Measurements from ENCODE around the gene HTR2B. TPM values are rescaled to one million over a fixed set of nuclear protein-coding genes. Genes with fewer than 3 reads are reported as not detected.

Gene HTR2B
- total RNA-seq, 1 experiment from 2014 or later = not detected

GRCh38 chr2:231129216-231129615 lies 4.4 kb upstream of the HTR2B start:
- no peaks in the 10 kb centered on the region for H3K4me1 ChIP-seq (ENCODE audit: control insufficient read depth in 1 of 2, insufficient read depth in 2 of 2, low read length in 2 of 2)

GRCh38 chr2:231128541-231128940 lies 3.7 kb upstream of the HTR2B start:
- H4K20me1 ChIP-seq (ENCODE audit: insufficient read depth) = peaks cover 4% of the 10 kb centered on the region; the same call in 1 of the 2 replicates
- DNase-seq (ENCODE audit: low read depth, low spot score) (no peak), ATAC-seq (no peak)
- H3K9ac ChIP-seq (ENCODE audit: low read length) = no peak overlapping the region
- no peak overlapping the region for H3K4me3 ChIP-seq (replicated peaks in 1 of 2; ENCODE audit: low read depth in 1 of 2, low read length in 2 of 2)
- no peak overlapping the region for H2AFZ ChIP-seq (ENCODE audit: low read depth, low read length, poor library complexity, severe bottlenecking)
- TF ChIP-seq RAD21 (IDR thresholded peaks at IDR 0.05; ENCODE audit: low read depth) (no peak), CEBPB (IDR thresholded peaks at IDR 0.05; ENCODE audit: low read depth) (no peak), SP1 (IDR thresholded peaks at IDR 0.05; ENCODE audit: low read depth) (no peak), JUND (IDR thresholded peaks at IDR 0.05) (no peak), FOSL1 (IDR thresholded peaks at IDR 0.05; ENCODE audit: low read depth) (no peak)
- H3K4me2 ChIP-seq (ENCODE audit: low read length) = no peak overlapping the region
- peaks cover 39% of the 10 kb centered on the region for H3K79me2 ChIP-seq (ENCODE audit: insufficient read depth, low read length)
- no peaks in the 10 kb centered on the region for H3K4me1 ChIP-seq (ENCODE audit: control insufficient read depth in 1 of 2, insufficient read depth in 2 of 2, low read length in 2 of 2)
- intact Hi-C loops (cut with micrococcal nuclease) = no loop called here
- no peaks in the 10 kb centered on the region for H3K9me2 ChIP-seq (ENCODE audit: insufficient read depth)
- ChIA-PET CTCF (no interaction called here), RAD21 (ENCODE audit: low non-redundant PET in 1 of 2, low total read pairs in 2 of 2, uncharacterized antibody in 2 of 2, unreplicated experiment in 2 of 2) (no interaction called here), POLR2A (interaction anchor here (1.5 kb wide), 1 partner anchor 16 kb away, joined by 3 read pairs; no protein-coding TSS in a partner anchor)
- no peaks in the 10 kb centered on the region for H3K9me3 ChIP-seq (ENCODE audit: control insufficient read depth in 1 of 2, insufficient read depth in 1 of 2, low read depth in 1 of 2, low read length in 2 of 2)
- H3K36me3 ChIP-seq (ENCODE audit: control insufficient read depth in 1 of 2, insufficient read depth in 2 of 2, low read length in 2 of 2) = no peaks in the 10 kb centered on the region
- BruUV-seq (replicated peaks) = no TSS peak
- no peaks in the 10 kb centered on the region for H3K27me3 ChIP-seq (ENCODE audit: insufficient read depth, low read length)
- no peak overlapping the region for H3K27ac ChIP-seq (ENCODE audit: low read depth, low read length)

More at GRCh38 chr2:231129216-231129615, 4.4 kb upstream of the HTR2B start:
- no peak for DNase-seq (ENCODE audit: low read depth, low spot score)
- H3K27me3 ChIP-seq (ENCODE audit: insufficient read depth, low read length) = no peaks in the 10 kb centered on the region
- H3K9me3 ChIP-seq (ENCODE audit: control insufficient read depth in 1 of 2, insufficient read depth in 1 of 2, low read depth in 1 of 2, low read length in 2 of 2) = no peaks in the 10 kb centered on the region
- intact Hi-C loops (cut with micrococcal nuclease) = no loop called here
- ChIA-PET POLR2A (interaction anchor here (1.5 kb wide), 1 partner anchor 17 kb away, joined by 3 read pairs; no protein-coding TSS in a partner anchor), CTCF (interaction anchor here (0.9 kb wide), 1 partner anchor 12 kb away, joined by 3 read pairs; no protein-coding TSS in a partner anchor), RAD21 (ENCODE audit: low non-redundant PET in 1 of 2, low total read pairs in 2 of 2, uncharacterized antibody in 2 of 2, unreplicated experiment in 2 of 2) (no interaction called here)
- BruUV-seq (replicated peaks) = no TSS peak
- no peak for ATAC-seq
- no peak overlapping the region for H2AFZ ChIP-seq (ENCODE audit: low read depth, low read length, poor library complexity, severe bottlenecking)
- no peak for TF ChIP-seq FOSL1 (IDR thresholded peaks at IDR 0.05; ENCODE audit: low read depth)
- TF ChIP-seq EZH2phosphoT487 (IDR thresholded peaks at IDR 0.05; ENCODE audit: borderline replicate concordance) = no peak
- no peak for TF ChIP-seq ELF1 (IDR thresholded peaks at IDR 0.05; ENCODE audit: borderline replicate concordance, low read depth)
- TF ChIP-seq ZNF274 (IDR thresholded peaks at IDR 0.05; ENCODE audit: low read depth, low read length) = no peak
- TF ChIP-seq SIN3A (IDR thresholded peaks at IDR 0.05; ENCODE audit: low read depth) = no peak
- no peak for TF ChIP-seq ZBTB33 (IDR thresholded peaks at IDR 0.05; ENCODE audit: extremely low read depth, insufficient replicate concordance, low read length)
- no peak for TF ChIP-seq SRF (IDR thresholded peaks at IDR 0.05; ENCODE audit: low read depth)
- no peak overlapping the region for H3K27ac ChIP-seq (ENCODE audit: low read depth, low read length)
- H3K9ac ChIP-seq (ENCODE audit: low read length) = no peak overlapping the region
- H3K4me3 ChIP-seq (replicated peaks in 1 of 2; ENCODE audit: low read depth in 1 of 2, low read length in 2 of 2) = no peak overlapping the region
- peaks cover 6% of the 10 kb centered on the region; the same call in 1 of the 2 replicates for H4K20me1 ChIP-seq (ENCODE audit: insufficient read depth)
- H3K36me3 ChIP-seq (ENCODE audit: control insufficient read depth in 1 of 2, insufficient read depth in 2 of 2, low read length in 2 of 2) = no peaks in the 10 kb centered on the region
- peaks cover 42% of the 10 kb centered on the region for H3K79me2 ChIP-seq (ENCODE audit: insufficient read depth, low read length)
- H3K9me2 ChIP-seq (ENCODE audit: insufficient read depth) = no peaks in the 10 kb centered on the region
- no peak overlapping the region for H3K4me2 ChIP-seq (ENCODE audit: low read length)
